HepG2 (cell line): ENCODE measurements around the gene SNX22. TPM values are rescaled to one million over a fixed set of nuclear protein-coding genes. Genes with fewer than 3 reads are reported as not detected.

Experiments
- ATAC-seq: fragments of 200-7000 bp; cut with Tn5 transposase; 3 replicates; pipeline ENCODE4 v1.9.1; 2020; ENCODE audit warnings: mild to moderate bottlenecking, moderate library complexity
- BruUV-seq: library from RNA; stranded (reverse); fragments of 400-500 nt; replicated peaks from 2 replicates; lab custom pipeline; 2021; lab: Mats Ljungman, UMichigan
- CTCF ChIA-PET: fragments of 300-600 bp; formaldehyde crosslinking; extraction: SDS; loops from one replicate; lab custom pipeline; 2021; ENCODE audit warnings: low total read pairs, inconsistent platforms, low intra/inter-chr PET ratio; lab: Yijun Ruan, JAX
- POLR2A ChIA-PET: fragments of 350-600 bp; sonication (Branson Sonifier 250); formaldehyde crosslinking; loops from one replicate; lab custom pipeline; 2020; ENCODE audit warnings: antibody characterized with exemption, inconsistent platforms; lab: Yijun Ruan, JAX
- DNase-seq: peaks from one replicate; pipeline ENCODE4 v3.0.0-alpha.2; 2015; ENCODE audit warnings: low spot score
- FAIRE-seq: peaks from 3 replicates; lab custom pipeline; 2011; peaks lifted over from hg19 to GRCh38; lab: Jason Lieb, UNC
- H2AFZ ChIP-seq: one replicate; pipeline ENCODE4 v1.6.1; 2011; ENCODE audit warnings: low read length, inconsistent platforms
- H3K27ac ChIP-seq: fragments of 300-600 bp; 3 replicates; pipeline ENCODE4 v1.8.0; 2011; ENCODE audit warnings: mixed run types, mild to moderate bottlenecking, mixed read lengths, low read length, inconsistent platforms; ENCODE audit not compliant: insufficient read depth; ENCODE audit errors: extremely low read length
- H3K27me3 ChIP-seq, 2 experiments: fragments of 200-600 bp in 1 of 2; 2 replicates in 1 of 2; 3 replicates in 1 of 2; pipeline versions ENCODE4 v1.6.0 to v1.8.0; 2011; ENCODE audit warnings: low read length in 2 of 2, mild to moderate bottlenecking in 2 of 2, moderate library complexity in 2 of 2, inconsistent platforms in 1 of 2; ENCODE audit not compliant: insufficient read depth in 2 of 2, control insufficient read depth in 1 of 2
- H3K36me3 ChIP-seq, 2 experiments: fragments of 200-600 bp in 1 of 2; replicated peaks in 1 of 2; 2 replicates in 1 of 2; 3 replicates in 1 of 2; pipeline versions ENCODE4 v1.5.1 to v1.8.0; 2011; ENCODE audit warnings: low read length in 2 of 2, inconsistent platforms in 1 of 2; ENCODE audit not compliant: insufficient read depth in 2 of 2, control insufficient read depth in 1 of 2
- H3K4me1 ChIP-seq: 2 replicates; pipeline ENCODE4 v1.5.1; 2012; ENCODE audit warnings: low read length, inconsistent platforms; ENCODE audit not compliant: insufficient read depth
- H3K4me2 ChIP-seq: 2 replicates; pipeline ENCODE4 v1.6.0; 2011; ENCODE audit warnings: low read depth, low read length, inconsistent platforms
- H3K4me3 ChIP-seq, 3 experiments: fragments of 200-600 bp in 1 of 3; sonication (generic), shearing (Covaris generic) in 1 of 3; replicated peaks in 1 of 3; 2 replicates each; pipeline ENCODE4 v1.5.1; 2011 to 2016; ENCODE audit warnings: low read length in 3 of 3, inconsistent platforms in 2 of 3, low read depth in 2 of 3, mild to moderate bottlenecking in 2 of 3, control low read depth in 1 of 3, mixed read lengths in 1 of 3; ENCODE audit not compliant: insufficient read depth in 1 of 3
- H3K79me2 ChIP-seq: one replicate; pipeline ENCODE4 v1.6.1; 2011; ENCODE audit warnings: low read length, inconsistent platforms; ENCODE audit not compliant: insufficient read depth
- H3K9ac ChIP-seq: 2 replicates; pipeline ENCODE4 v1.6.0; 2011; ENCODE audit warnings: mild to moderate bottlenecking, low read depth, low read length, inconsistent platforms; ENCODE audit not compliant: insufficient read depth
- H3K9me3 ChIP-seq: 2 replicates; pipeline ENCODE4 v1.5.1; 2012; ENCODE audit warnings: mild to moderate bottlenecking, low read length
- H4K20me1 ChIP-seq: 2 replicates; pipeline ENCODE4 v1.6.0; 2011; ENCODE audit warnings: inconsistent platforms, mild to moderate bottlenecking, low read length, moderate library complexity; ENCODE audit not compliant: insufficient read depth
- AKAP8 ChIP-seq: sonication (generic); formaldehyde crosslinking; IDR thresholded peaks from 2 replicates; pipeline ENCODE4 v1.5.1; 2020; ENCODE audit warnings: mild to moderate bottlenecking, missing genetic modification reagents
- EHMT2 ChIP-seq: fragments of 200-600 bp; sonication (generic); IDR thresholded peaks from 2 replicates; pipeline ENCODE4 v1.7.0; 2017; ENCODE audit warnings: antibody characterized with exemption, low read depth, low read length, borderline replicate concordance
- KDM5A ChIP-seq: fragments of 200-600 bp; sonication (generic); IDR thresholded peaks from 2 replicates; pipeline ENCODE4 v1.7.0; 2018; ENCODE audit warnings: antibody characterized with exemption, mild to moderate bottlenecking, low read length, borderline replicate concordance
- KIAA2018 ChIP-seq: sonication (generic); formaldehyde crosslinking; IDR thresholded peaks from 2 replicates; pipeline ENCODE4 v1.5.0; 2020; ENCODE audit warnings: mild to moderate bottlenecking, missing genetic modification reagents, borderline replicate concordance
- MEIS2 ChIP-seq: sonication (generic); formaldehyde crosslinking; IDR thresholded peaks from 2 replicates; pipeline ENCODE4 v1.9.0; 2021; ENCODE audit warnings: mild to moderate bottlenecking, missing genetic modification reagents
- MIER3 ChIP-seq: IDR thresholded peaks from 2 replicates; pipeline ENCODE4 v1.6.1; 2016; ENCODE audit warnings: missing compliant biosample characterization, borderline replicate concordance
- NFRKB ChIP-seq: fragments of 450-650 bp; IDR thresholded peaks from 2 replicates; pipeline ENCODE4 v1.6.1; 2017
- NRL ChIP-seq: sonication (generic); formaldehyde crosslinking; IDR thresholded peaks from 2 replicates; pipeline ENCODE4 v1.5.0; 2020; ENCODE audit warnings: missing genetic modification reagents, mild to moderate bottlenecking, moderate library complexity, borderline replicate concordance
- RORA ChIP-seq: sonication (generic); formaldehyde crosslinking; IDR thresholded peaks from 2 replicates; pipeline ENCODE4 v1.5.0; 2020; ENCODE audit warnings: mild to moderate bottlenecking, missing genetic modification reagents, moderate library complexity
- SRY ChIP-seq: sonication (generic); formaldehyde crosslinking; IDR thresholded peaks from 2 replicates; pipeline ENCODE4 v1.8.0; 2022; ENCODE audit warnings: mild to moderate bottlenecking, missing genetic modification reagents
- ZBTB49 ChIP-seq: sonication (generic); formaldehyde crosslinking; IDR thresholded peaks from 2 replicates; pipeline ENCODE4 v1.4.0; 2020; ENCODE audit warnings: missing genetic modification reagents, borderline replicate concordance
- ZNF143 ChIP-seq: sonication (generic); formaldehyde crosslinking; IDR thresholded peaks from 2 replicates; pipeline ENCODE4 v1.4.0; 2020; ENCODE audit warnings: missing genetic modification reagents
- ZNF674 ChIP-seq: sonication (generic); formaldehyde crosslinking; IDR thresholded peaks from 2 replicates; pipeline ENCODE4 v1.5.0; 2020; ENCODE audit warnings: low read depth, mild to moderate bottlenecking, missing genetic modification reagents
- ZNF781 ChIP-seq: sonication (generic); formaldehyde crosslinking; IDR thresholded peaks from 2 replicates; pipeline ENCODE4 v1.5.1; 2020; ENCODE audit warnings: borderline replicate concordance, mild to moderate bottlenecking, missing genetic modification reagents; ENCODE audit errors: not compliant biosample characterization
- ZNF782 ChIP-seq: sonication (generic); formaldehyde crosslinking; IDR thresholded peaks from 2 replicates; pipeline ENCODE4 v1.4.0; 2020; ENCODE audit warnings: missing genetic modification reagents, mild to moderate bottlenecking, borderline replicate concordance
- WGBS: methylation state at CpG from one replicate; pipeline ENCODE4 v1.1.6; 2017; ENCODE audit warnings: low lambda C conversion rate; 5-methylcytosine and 5-hydroxymethylcytosine counted together
- in situ Hi-C: cut with HindIII; loops from 2 replicates; pipeline ENCODE4 v1.10.0; 2017; ENCODE audit warnings: low pct_unique_long_range_greater_than_20kb; ENCODE audit not compliant: extremely low pct_ligation_motif_present
- intact Hi-C: fragments of 100-400 bp; cut with micrococcal nuclease; formaldehyde crosslinking; loops from one replicate; pipeline ENCODE4 v1.10.0; 2022; ENCODE audit not compliant: unreplicated experiment
- polyA plus RNA-seq, 8 experiments: library from polyadenylated mRNA; depleted of rRNA in 3 of 8; stranded (reverse) in 7 of 8; unstranded in 1 of 8; fragments of >200 nt; fragmentation: Illumina TruSeq in 4 of 8; extraction: Trizol in 4 of 8; gene quantifications; 2 replicates each; pipeline versions ENCODE4 v1.2.1 to v1.2.3, GENCODE V29; 2011 to 2016; ENCODE audit warnings: low read depth in 4 of 8, missing spikeins in 1 of 8, mixed read lengths in 1 of 8; ENCODE audit not compliant: insufficient read depth in 1 of 8
- total RNA-seq, 5 experiments: library from RNA; depleted of rRNA; stranded (reverse); fragments of >200 nt; fragmentation: Illumina TruSeq; extraction: Trizol; gene quantifications; 2 replicates each; pipeline ENCODE4 v1.2.3, GENCODE V29; 2016; ENCODE audit warnings: low read depth in 1 of 5

Gene SNX22
- total and polyA plus RNA-seq, 2 of the 13 experiments (the other 11 are each of a cell fraction or from before 2014, with no cell fraction given) = 2.3 to 5.5 TPM

- Histone ChIP-seq H3K4me2 (peak overlapping the region; percentile 87), H4K20me1 (peaks cover 18% of the 10 kb centered on the region), H3K27ac (peak overlapping the region; percentile 87), H3K36me3 (peaks cover 18 to 31% of the 10 kb centered on the region in 2 experiments), H3K4me3 (peak overlapping the region; percentile 95 to 98 (median 97)), H3K79me2 (peaks cover 31% of the 10 kb centered on the region), H3K4me1 (peaks cover 54% of the 10 kb centered on the region), H3K27me3 (no peaks in the 10 kb centered on the region; a peak in 1 of 5 replicates), H3K9ac (peak overlapping the region; percentile 91), H2AFZ (no peak overlapping the region), H3K9me3 (no peaks in the 10 kb centered on the region)
- in situ Hi-C loops = no loop called here
- ChIA-PET CTCF (no interaction called here), POLR2A (interaction anchor here (0.5 to 4.4 kb wide), 10 partner anchors 9 to 564 kb away, joined by 3 to 52 read pairs (median 9); partner anchors contain the start of genes CIAO2A, SNX1 and TRIP4)
- intact Hi-C loops = loop anchor here (5.0 kb wide), 2 partner anchors 195 to 520 kb away; partner anchors contain the start of gene CSNK1G1
- DNase-seq = no peak
- no TSS peak for BruUV-seq
- 3% methylated on average over 5 of the region's 21 CpGs for WGBS
- FAIRE-seq = no peak
- ATAC-seq = peak; percentile 51
- TF ChIP-seq ZNF782 (CRISPR knock-in tag) = 0 out of 2 replicates have a peak, but pooled peaks have one; percentile 20
- no peak for TF ChIP-seq ZNF674
- TF ChIP-seq ZNF781 (CRISPR knock-in tag) = no peak
- TF ChIP-seq RORA (CRISPR knock-in tag) = no peak
- TF ChIP-seq EHMT2 = no peak
- no peak for TF ChIP-seq ZNF143 (CRISPR knock-in tag)
- no peak for TF ChIP-seq NFRKB
- TF ChIP-seq AKAP8 = no peak
- TF ChIP-seq KDM5A = peak; percentile 40; the same call in 1 of the 2 replicates
- no peak for TF ChIP-seq KIAA2018 (CRISPR knock-in tag)
- no peak for TF ChIP-seq MEIS2 (CRISPR knock-in tag)
- TF ChIP-seq SRY (CRISPR knock-in tag) = no peak
- peak; percentile 43; the same call in 1 of the 2 replicates for TF ChIP-seq NRL (CRISPR knock-in tag)
- 0 out of 2 replicates have a peak, but pooled peaks have one; percentile 14 for TF ChIP-seq ZBTB49
- no peak for TF ChIP-seq MIER3 (CRISPR knock-in tag)
Measured at GRCh38 chr15:64162478-64162868, 10.9 kb downstream of the SNX22 start.
